HCT116 (cell line): Measurements from ENCODE around the gene USP47. TPM values are rescaled to one million over a fixed set of nuclear protein-coding genes. Genes with fewer than 3 reads are reported as not detected.

Source experiments
- ATAC-seq: fragments of 200-7000 bp; cut with Tn5 transposase; 2 replicates; pipeline ENCODE4 v1.9.1; 2020; ENCODE audit warnings: mild to moderate bottlenecking, moderate library complexity
- BruUV-seq: library from RNA; stranded (reverse); fragments of 400-500 nt; replicated peaks from 2 replicates; lab custom pipeline; 2021; lab: Mats Ljungman, UMichigan
- CTCF ChIA-PET: fragments of 300-600 bp; sonication (Branson Sonifier 250); formaldehyde crosslinking; loops from one replicate; lab custom pipeline; 2021; ENCODE audit warnings: antibody characterized with exemption; lab: Charles Lee
- POLR2A ChIA-PET: fragments of 300-600, 350-600 bp; sonication (Branson Sonifier 250); formaldehyde crosslinking; loops from one replicate; lab custom pipeline; 2021; ENCODE audit warnings: antibody characterized with exemption; lab: Charles Lee
- RAD21 ChIA-PET, 2 experiments: fragments of 300-600 bp; sonication (Branson Sonifier 250); formaldehyde crosslinking; loops; one replicate each; lab custom pipeline; 2023; ENCODE audit warnings: low total read pairs in 2 of 2; ENCODE audit not compliant: uncharacterized antibody in 2 of 2, unreplicated experiment in 2 of 2, low non-redundant PET in 1 of 2; lab: Charles Lee
- DNase-seq: peaks from one replicate; pipeline ENCODE4 v3.0.0-alpha.2; 2010; ENCODE audit warnings: low read depth, low spot score
- H2AFZ ChIP-seq: fragments of 200-600 bp; shearing (Covaris generic), sonication (generic); 2 replicates; pipeline ENCODE4 v1.6.1; 2017; ENCODE audit warnings: low read depth, mixed run types, mixed read lengths, antibody characterized with exemption, low read length; ENCODE audit not compliant: poor library complexity, severe bottlenecking
- H3K27ac ChIP-seq: 2 replicates; pipeline ENCODE4 v1.5.1; 2012; ENCODE audit warnings: low read depth, low read length
- H3K27me3 ChIP-seq: fragments of 200-600 bp; sonication (generic); 2 replicates; pipeline ENCODE4 v1.6.1; 2016; ENCODE audit warnings: mixed run types, low read length, mixed read lengths; ENCODE audit not compliant: insufficient read depth
- H3K36me3 ChIP-seq, 2 experiments: fragments of 200-500 bp in 1 of 2; fragments of 200-600 bp in 1 of 2; sonication (Bioruptor generic) in 1 of 2; sonication (generic) in 1 of 2; 2 replicates each; pipeline versions ENCODE4 v1.5.1 to v1.6.1; 2014 to 2016; ENCODE audit warnings: low read length in 2 of 2, inconsistent platforms in 1 of 2, mixed read lengths in 1 of 2, mixed run types in 1 of 2; ENCODE audit not compliant: insufficient read depth in 2 of 2, control insufficient read depth in 1 of 2
- H3K4me1 ChIP-seq, 2 experiments: fragments of 200-600 bp in 1 of 2; sonication (generic) in 1 of 2; 2 replicates each; pipeline versions ENCODE4 v1.5.1 to v1.6.1; 2012 to 2017; ENCODE audit warnings: low read length in 2 of 2, inconsistent platforms in 1 of 2, mild to moderate bottlenecking in 1 of 2, mixed read lengths in 1 of 2, mixed run types in 1 of 2, moderate library complexity in 1 of 2; ENCODE audit not compliant: insufficient read depth in 2 of 2, control insufficient read depth in 1 of 2
- H3K4me2 ChIP-seq: fragments of 200-600 bp; sonication (generic); 2 replicates; pipeline ENCODE4 v1.6.1; 2017; ENCODE audit warnings: mixed run types, low read length, mixed read lengths
- H3K4me3 ChIP-seq, 2 experiments: fragments of 200-600 bp in 1 of 2; sonication (generic) in 1 of 2; replicated peaks in 1 of 2; 2 replicates each; pipeline ENCODE4 v1.5.1; 2011 to 2016; ENCODE audit warnings: low read length in 2 of 2, control low read depth in 1 of 2, low read depth in 1 of 2, mild to moderate bottlenecking in 1 of 2, mixed read lengths in 1 of 2, mixed run types in 1 of 2
- H3K79me2 ChIP-seq: fragments of 200-600 bp; sonication (generic); 2 replicates; pipeline ENCODE4 v1.6.1; 2017; ENCODE audit warnings: mild to moderate bottlenecking, mixed run types, low read length, moderate library complexity, mixed read lengths; ENCODE audit not compliant: insufficient read depth
- H3K9ac ChIP-seq: fragments of 200-600 bp; sonication (generic); 2 replicates; pipeline ENCODE4 v1.6.1; 2016; ENCODE audit warnings: low read length, mixed read lengths
- H3K9me2 ChIP-seq: fragments of 200-600 bp; sonication (generic), shearing (Covaris generic); 2 replicates; pipeline ENCODE4 v1.6.1; 2017; ENCODE audit warnings: mixed run types, mild to moderate bottlenecking, moderate library complexity; ENCODE audit not compliant: insufficient read depth
- H3K9me3 ChIP-seq, 2 experiments: fragments of 200-500 bp in 1 of 2; fragments of 200-600 bp in 1 of 2; sonication (Bioruptor generic) in 1 of 2; sonication (generic) in 1 of 2; 2 replicates each; pipeline ENCODE4 v1.6.1; 2014 to 2017; ENCODE audit warnings: low read length in 2 of 2, mixed read lengths in 2 of 2, inconsistent platforms in 1 of 2, low read depth in 1 of 2, mild to moderate bottlenecking in 1 of 2, mixed run types in 1 of 2, moderate library complexity in 1 of 2; ENCODE audit not compliant: control insufficient read depth in 1 of 2, insufficient read depth in 1 of 2
- H4K20me1 ChIP-seq: fragments of 200-600 bp; sonication (generic), shearing (Covaris generic); 2 replicates; pipeline ENCODE4 v1.6.1; 2017; ENCODE audit warnings: mixed run types, mild to moderate bottlenecking, moderate library complexity; ENCODE audit not compliant: insufficient read depth
- ATF3 ChIP-seq: IDR thresholded peaks from 2 replicates; pipeline ENCODE4 v1.6.1; 2012
- CBX3 ChIP-seq: IDR thresholded peaks from 2 replicates; pipeline ENCODE4 v1.6.1; 2012; ENCODE audit warnings: low read depth
- ELF1 ChIP-seq: IDR thresholded peaks from 2 replicates; pipeline ENCODE4 v1.6.1; 2012; ENCODE audit warnings: low read depth, borderline replicate concordance
- EZH2phosphoT487 ChIP-seq: fragments of 200-600 bp; IDR thresholded peaks from 2 replicates; pipeline ENCODE4 v1.6.1; 2018; ENCODE audit warnings: antibody characterized with exemption, borderline replicate concordance
- FOSL1 ChIP-seq: IDR thresholded peaks from 2 replicates; pipeline ENCODE4 v1.6.1; 2012; ENCODE audit warnings: low read depth
- MAX ChIP-seq: IDR thresholded peaks from 2 replicates; pipeline ENCODE4 v1.6.1; 2012
- POLR2A ChIP-seq: IDR thresholded peaks from 2 replicates; pipeline ENCODE4 v1.7.0; 2011; ENCODE audit warnings: borderline replicate concordance; ENCODE audit not compliant: insufficient read depth, insufficient read length; ENCODE audit errors: extremely low read depth
- REST ChIP-seq: IDR thresholded peaks from 2 replicates; pipeline ENCODE4 v1.6.1; 2012; ENCODE audit warnings: low read depth
- SP1 ChIP-seq: IDR thresholded peaks from 2 replicates; pipeline ENCODE4 v1.6.1; 2012; ENCODE audit warnings: low read depth
- SRF ChIP-seq: IDR thresholded peaks from 2 replicates; pipeline ENCODE4 v1.6.1; 2012; ENCODE audit warnings: low read depth
- YY1 ChIP-seq: IDR thresholded peaks from 2 replicates; pipeline ENCODE4 v1.6.1; 2011; ENCODE audit warnings: low read length, low read depth, moderate library complexity, mild to moderate bottlenecking; ENCODE audit not compliant: insufficient replicate concordance; ENCODE audit errors: extremely low read depth
- ZBTB33 ChIP-seq: IDR thresholded peaks from 2 replicates; pipeline ENCODE4 v1.6.1; 2011; ENCODE audit warnings: mild to moderate bottlenecking, low read length, moderate library complexity; ENCODE audit not compliant: insufficient replicate concordance; ENCODE audit errors: extremely low read depth
- ZFX ChIP-seq: fragments of 450-650 bp; IDR thresholded peaks from 2 replicates; pipeline ENCODE4 v1.6.1; 2017
- ZNF274 ChIP-seq: fragments of 200-500 bp; sonication (Bioruptor generic); IDR thresholded peaks from 2 replicates; pipeline ENCODE4 v1.6.1; 2014; ENCODE audit warnings: mild to moderate bottlenecking, low read depth, low read length, inconsistent platforms
- intact Hi-C: fragments of 100-400 bp; cut with micrococcal nuclease; formaldehyde crosslinking; loops from 2 replicates; pipeline ENCODE4 v1.10.0; 2022
- total RNA-seq: library from RNA; stranded (reverse); gene quantifications from one replicate; pipeline ENCODE4 v1.2.1, GENCODE V29; 2021; ENCODE audit not compliant: unreplicated experiment

Gene USP47
- total RNA-seq, 1 experiment from 2014 or later, result 18.9 TPM

GRCh38 chr11:11929920-11930319 is 88.1 kb downstream of the USP47 start:
- Histone ChIP-seq H3K4me2 (no peak overlapping the region), H3K36me3 (peaks cover 2 to 8% of the 10 kb centered on the region in 2 experiments; a peak in 1 of 4 replicates), H3K79me2 (no peaks in the 10 kb centered on the region), H2AFZ (no peak overlapping the region), H3K27ac (no peak overlapping the region), H3K4me1 (no peaks in the 10 kb centered on the region), H3K27me3 (no peaks in the 10 kb centered on the region), H3K4me3 (no peak overlapping the region), H3K9me3 (no peaks in the 10 kb centered on the region), H3K9ac (no peak overlapping the region), H4K20me1 (no peaks in the 10 kb centered on the region), H3K9me2 (no peaks in the 10 kb centered on the region)
- no peak for DNase-seq
- BruUV-seq, result no TSS peak
- intact Hi-C loops, result loop anchor here (2.0 kb wide), 1 partner anchor 353 kb away; no protein-coding TSS in a partner anchor
- ChIA-PET RAD21 (interaction anchor here in 1 of 2 experiments (0.6 kb wide), 1 partner anchor 49 kb away, joined by 3 read pairs; no protein-coding TSS in a partner anchor), CTCF (interaction anchor here (1.4 kb wide), 1 partner anchor 114 kb away, joined by 4 read pairs; no protein-coding TSS in a partner anchor), POLR2A (no interaction called here)
- ATAC-seq, result no peak
- TF ChIP-seq POLR2A (no peak), ELF1 (no peak), ZNF274 (no peak), ZFX (no peak), EZH2phosphoT487 (no peak), REST (no peak), ATF3 (no peak), SP1 (no peak), FOSL1 (no peak), MAX (no peak), ZBTB33 (no peak), CBX3 (no peak), YY1 (no peak), SRF (no peak)
